IMR-90 (cell line): ENCODE data around the gene RHBDF1. TPM values are rescaled to one million over a fixed set of nuclear protein-coding genes. Genes with fewer than 3 reads are reported as not detected.

ENCODE experiments used
- ATAC-seq: fragments of 200-7000 bp; cut with Tn5 transposase; 2 replicates; pipeline ENCODE4 v1.9.1; 2020; ENCODE audit warnings: low read depth, mild to moderate bottlenecking, moderate library complexity
- BruUV-seq: library from RNA; stranded (reverse); fragments of 400-500 nt; replicated peaks from 2 replicates; lab custom pipeline; 2021; lab: Mats Ljungman, UMichigan
- CTCF ChIA-PET: fragments of 300-600 bp; formaldehyde crosslinking; extraction: SDS; loops from one replicate; lab custom pipeline; 2021; ENCODE audit warnings: antibody characterized with exemption; lab: Yijun Ruan, JAX
- POLR2A ChIA-PET: fragments of 300-600 bp; sonication (Branson Sonifier 250); formaldehyde crosslinking; loops from one replicate; lab custom pipeline; 2022; ENCODE audit warnings: antibody characterized with exemption; ENCODE audit not compliant: unreplicated experiment; lab: Charles Lee
- DNase-seq: peaks from one replicate; pipeline ENCODE4 v3.0.0; 2013
- H2AFZ ChIP-seq: replicated peaks from 2 replicates; pipeline ENCODE3; 2013; ENCODE audit warnings: low read length, mild to moderate bottlenecking; ENCODE audit not compliant: poor library complexity
- H2AK5ac ChIP-seq: 2 replicates; pipeline ENCODE4 v1.6.1; 2013; ENCODE audit warnings: low read depth, low read length, inconsistent platforms
- H2AK9ac ChIP-seq: replicated peaks from 2 replicates; pipeline ENCODE3; 2013; ENCODE audit warnings: mild to moderate bottlenecking, low read depth, low read length, moderate library complexity; ENCODE audit not compliant: poor library complexity
- H2BK120ac ChIP-seq: 2 replicates; pipeline ENCODE4 v1.6.1; 2013; ENCODE audit warnings: low read depth, low read length, inconsistent platforms
- H2BK15ac ChIP-seq: 3 replicates; pipeline ENCODE4 v1.6.1; 2013; ENCODE audit warnings: low read depth, low read length, inconsistent platforms
- H2BK20ac ChIP-seq: 2 replicates; pipeline ENCODE4 v1.6.1; 2013; ENCODE audit warnings: low read depth, mild to moderate bottlenecking, inconsistent platforms, low read length, moderate library complexity
- H2BK5ac ChIP-seq: 2 replicates; pipeline ENCODE4 v1.6.1; 2013; ENCODE audit warnings: mild to moderate bottlenecking, low read depth, low read length, inconsistent platforms; ENCODE audit not compliant: poor library complexity, severe bottlenecking
- H3K14ac ChIP-seq: replicated peaks from 2 replicates; pipeline ENCODE4 v1.6.1; 2013; ENCODE audit warnings: low read depth, low read length, inconsistent platforms
- H3K18ac ChIP-seq: 2 replicates; pipeline ENCODE4 v1.6.1; 2013; ENCODE audit warnings: low read depth, low read length, control low read depth
- H3K23ac ChIP-seq: 2 replicates; pipeline ENCODE4 v1.6.1; 2013; ENCODE audit warnings: low read depth, low read length, inconsistent platforms
- H3K27ac ChIP-seq: 2 replicates; pipeline ENCODE4 v1.5.1; 2013; ENCODE audit warnings: mild to moderate bottlenecking, control low read depth, low read length; ENCODE audit not compliant: insufficient read depth
- H3K27me3 ChIP-seq: 2 replicates; pipeline ENCODE4 v1.6.1; 2013; ENCODE audit warnings: low read length; ENCODE audit not compliant: control insufficient read depth, insufficient read depth
- H3K36me3 ChIP-seq: 2 replicates; pipeline ENCODE4 v1.6.1; 2013; ENCODE audit warnings: low read length, mixed read lengths; ENCODE audit not compliant: control insufficient read depth, insufficient read depth
- H3K4ac ChIP-seq: 2 replicates; pipeline ENCODE4 v1.6.1; 2013; ENCODE audit warnings: low read depth, low read length, inconsistent platforms
- H3K4me1 ChIP-seq: 2 replicates; pipeline ENCODE4 v1.6.1; 2013; ENCODE audit warnings: low read length, mixed read lengths; ENCODE audit not compliant: control insufficient read depth, insufficient read depth
- H3K4me2 ChIP-seq: 2 replicates; pipeline ENCODE4 v1.6.1; 2013; ENCODE audit warnings: low read depth, mild to moderate bottlenecking, control low read depth, low read length, moderate library complexity
- H3K4me3 ChIP-seq: 2 replicates; pipeline ENCODE4 v1.5.1; 2013; ENCODE audit warnings: low read depth, mild to moderate bottlenecking, control low read depth, low read length, moderate library complexity; ENCODE audit not compliant: insufficient read depth
- H3K56ac ChIP-seq: 2 replicates; pipeline ENCODE4 v1.6.1; 2013; ENCODE audit warnings: low read length, inconsistent platforms; ENCODE audit not compliant: insufficient read depth; ENCODE audit errors: extremely low read depth
- H3K79me1 ChIP-seq, 2 experiments: 2 replicates each; pipeline ENCODE4 v1.6.1; 2013; ENCODE audit warnings: low read length in 2 of 2, inconsistent platforms in 1 of 2, low read depth in 1 of 2
- H3K9ac ChIP-seq: 2 replicates; pipeline ENCODE4 v1.6.1; 2013; ENCODE audit warnings: low read depth, low read length, control low read depth
- H3K9me1 ChIP-seq: 2 replicates; pipeline ENCODE4 v1.6.1; 2013; ENCODE audit warnings: low read length, inconsistent platforms; ENCODE audit not compliant: insufficient read depth
- H3K9me3 ChIP-seq: 2 replicates; pipeline ENCODE4 v1.6.1; 2013; ENCODE audit warnings: low read length; ENCODE audit not compliant: control insufficient read depth, insufficient read depth
- H4K20me1 ChIP-seq: 2 replicates; pipeline ENCODE4 v1.6.1; 2013; ENCODE audit warnings: low read length, inconsistent platforms; ENCODE audit not compliant: insufficient read depth
- H4K5ac ChIP-seq: 2 replicates; pipeline ENCODE4 v1.6.1; 2013; ENCODE audit warnings: mild to moderate bottlenecking, low read depth, low read length, control low read depth
- H4K8ac ChIP-seq, 2 experiments: 2 replicates each; pipeline ENCODE4 v1.6.1; 2013; ENCODE audit warnings: low read depth in 2 of 2, low read length in 2 of 2, control low read depth in 1 of 2, inconsistent platforms in 1 of 2
- H4K91ac ChIP-seq: 2 replicates; pipeline ENCODE4 v1.6.1; 2013; ENCODE audit warnings: low read depth, low read length, inconsistent platforms; ENCODE audit not compliant: insufficient read depth
- BHLHE40 ChIP-seq: fragments of 150-350 bp; IDR thresholded peaks from 2 replicates; pipeline ENCODE4 v1.6.1; 2016; ENCODE audit warnings: mild to moderate bottlenecking, low read depth, low read length
- CEBPB ChIP-seq: IDR thresholded peaks from 2 replicates; pipeline ENCODE4 v1.6.1; 2012; ENCODE audit warnings: low read depth, low read length, improper control_type of control experiment
- CHD1 ChIP-seq: IDR thresholded peaks from 2 replicates; pipeline ENCODE4 v1.6.1; 2012; ENCODE audit warnings: low read depth, low read length, improper control_type of control experiment
- CTCF ChIP-seq: conservative IDR thresholded peaks from 2 replicates; pipeline ENCODE4 v1.5.1; 2012; ENCODE audit warnings: mild to moderate bottlenecking, low read depth, low read length, improper control_type of control experiment
- ELK1 ChIP-seq: fragments of 150-350 bp; IDR thresholded peaks from 2 replicates; pipeline ENCODE4 v1.6.1; 2016; ENCODE audit warnings: low read depth, mild to moderate bottlenecking, low read length, moderate library complexity, borderline replicate concordance
- FOS ChIP-seq: fragments of 150-350 bp; IDR thresholded peaks from 2 replicates; pipeline ENCODE4 v1.6.1; 2016; ENCODE audit warnings: low read depth, low read length
- MAFK ChIP-seq: IDR thresholded peaks from 2 replicates; pipeline ENCODE4 v1.6.1; 2012; ENCODE audit warnings: low read depth, low read length, improper control_type of control experiment
- MAZ ChIP-seq: IDR thresholded peaks from 2 replicates; pipeline ENCODE4 v1.6.1; 2012; ENCODE audit warnings: low read depth, mild to moderate bottlenecking, low read length, improper control_type of control experiment, moderate library complexity, borderline replicate concordance
- MXI1 ChIP-seq: IDR thresholded peaks from 2 replicates; pipeline ENCODE4 v1.6.1; 2012; ENCODE audit warnings: low read depth, mild to moderate bottlenecking, low read length, moderate library complexity, borderline replicate concordance
- NFE2L2 ChIP-seq: fragments of 150-350 bp; IDR thresholded peaks from 2 replicates; pipeline ENCODE4 v1.6.1; 2016; ENCODE audit warnings: low read depth, mild to moderate bottlenecking, low read length
- POLR2A ChIP-seq: IDR thresholded peaks from 2 replicates; pipeline ENCODE4 v1.6.1; 2012; ENCODE audit warnings: mild to moderate bottlenecking, low read depth, low read length
- RAD21 ChIP-seq: IDR thresholded peaks from 2 replicates; pipeline ENCODE4 v1.6.1; 2012; ENCODE audit warnings: low read length, improper control_type of control experiment
- RCOR1 ChIP-seq: IDR thresholded peaks from 2 replicates; pipeline ENCODE4 v1.6.1; 2012; ENCODE audit warnings: mild to moderate bottlenecking, low read length, improper control_type of control experiment; ENCODE audit not compliant: insufficient replicate concordance
- RFX5 ChIP-seq: IDR thresholded peaks from 2 replicates; pipeline ENCODE4 v1.8.0; 2012; ENCODE audit warnings: low read depth, mild to moderate bottlenecking, low read length, moderate library complexity
- SMC3 ChIP-seq: fragments of 150-350 bp; IDR thresholded peaks from 2 replicates; pipeline ENCODE4 v1.6.1; 2016; ENCODE audit warnings: low read depth, mild to moderate bottlenecking, antibody characterized with exemption, low read length, moderate library complexity
- USF2 ChIP-seq: fragments of 150-350 bp; IDR thresholded peaks from 2 replicates; pipeline ENCODE4 v1.6.1; 2017; ENCODE audit warnings: mild to moderate bottlenecking, antibody characterized with exemption, low read length, low read depth
- WGBS, 2 experiments: methylation state at CpG; one replicate each; pipeline versions ENCODE4 v1.1.5 to v1.1.7; 2013; ENCODE audit warnings: missing lambda C conversion rate in 2 of 2; ENCODE audit not compliant: insufficient read length in 1 of 2; ENCODE audit errors: extremely low coverage in 2 of 2; 5-methylcytosine and 5-hydroxymethylcytosine counted together
- dilution Hi-C: fragments of 300-500 bp; cut with HindIII; formaldehyde crosslinking; loops from one replicate; pipeline ENCODE4 v1.14.3; 2018; ENCODE audit warnings: low sequenced_read_pairs; ENCODE audit not compliant: unreplicated experiment
- in situ Hi-C: fragments of 300-500 bp; cut with MboI; formaldehyde crosslinking; loops from 3 replicates; pipeline ENCODE4 v1.14.3; 2019; ENCODE audit warnings: low sequenced_read_pairs, inconsistent platforms, mixed read lengths
- intact Hi-C: fragments of 100-400 bp; cut with micrococcal nuclease; formaldehyde crosslinking; loops from 2 replicates; pipeline ENCODE4 v1.10.0; 2022
- polyA plus RNA-seq, 3 experiments: library from polyadenylated mRNA; depleted of rRNA; stranded (reverse); fragments of >200 nt; gene quantifications; 2 replicates each; pipeline ENCODE4 v1.2.3, GENCODE V29; 2012; ENCODE audit warnings: low replicate concordance in 1 of 3
- total RNA-seq: library from RNA; depleted of rRNA; stranded (reverse); fragments of >200 nt; gene quantifications from 2 replicates; pipeline ENCODE4 v1.2.3, GENCODE V29; 2012

The RHBDF1 gene
- total and polyA plus RNA-seq, 2 of the 4 experiments (the other 2 are of a cell fraction): 13.8 to 86.6 TPM

GRCh38 chr16:55571-56136, 16.8 kb downstream of the RHBDF1 start:
- Histone ChIP-seq H3K4me1 (peaks cover 2% of the 10 kb centered on the region; the same call in 1 of the 2 replicates), H3K4me3 (no peak overlapping the region), H4K91ac (no peak overlapping the region), H2AFZ (no peak overlapping the region), H3K4me2 (no peak overlapping the region), H2BK120ac (no peak overlapping the region), H2BK15ac (no peak overlapping the region), H2BK20ac (no peak overlapping the region), H2BK5ac (no peak overlapping the region), H3K36me3 (peaks cover 58% of the 10 kb centered on the region), H3K79me1 (peaks cover 20 to 71% of the 10 kb centered on the region in 2 experiments), H3K14ac (no peak overlapping the region), H4K5ac (no peak overlapping the region), H3K23ac (no peak overlapping the region), H2AK5ac (no peak overlapping the region), H3K27ac (no peak overlapping the region), H3K4ac (no peak overlapping the region), H3K18ac (no peak overlapping the region), H2AK9ac (peak overlapping the region; percentile 72), H4K8ac (no peak overlapping the region), H3K27me3 (no peaks in the 10 kb centered on the region), H3K9me3 (no peaks in the 10 kb centered on the region), H3K9me1 (0 out of 2 replicates have a peak, but pooled peaks cover 5% of the 10 kb centered on the region), H4K20me1 (peaks cover 49% of the 10 kb centered on the region), H3K56ac (no peak overlapping the region), H3K9ac (no peak overlapping the region)
- 95% methylated on average over 10 of the region's 11 CpGs; no CpG with 5 or more reads in 1 of the 2 experiments for WGBS, 2 experiments
- CTCF ChIA-PET: no interaction called here
- intact Hi-C loops: no loop called here
- no peak for DNase-seq
- in situ Hi-C loops: no loop called here
- TF ChIP-seq MAZ: no peak
- TF ChIP-seq POLR2A: no peak
- TF ChIP-seq NFE2L2: no peak
- no peak for TF ChIP-seq RAD21
- TF ChIP-seq FOS: no peak
- TF ChIP-seq RCOR1: no peak
- no peak for TF ChIP-seq CTCF
- TF ChIP-seq CHD1: no peak
- TF ChIP-seq BHLHE40: no peak
- no peak for TF ChIP-seq USF2
- TF ChIP-seq CEBPB: no peak
- TF ChIP-seq SMC3: no peak
- TF ChIP-seq RFX5: no peak
- TF ChIP-seq MAFK: no peak
- TF ChIP-seq MXI1: no peak
- no peak for TF ChIP-seq ELK1
- dilution Hi-C loops: no loop called here
- no TSS peak for BruUV-seq
- no peak for ATAC-seq
- POLR2A ChIA-PET: no interaction called here
